Endothelial cell of umbilical vein (primary cell): Measurements from ENCODE around the gene SYT14. TPM values are rescaled to one million over a fixed set of nuclear protein-coding genes. Genes with fewer than 3 reads are reported as not detected.

Experiments
- BruUV-seq: library from RNA; stranded (reverse); fragments of 400-500 nt; replicated peaks from 2 replicates; lab custom pipeline; 2021; lab: Mats Ljungman, UMichigan
- CTCF ChIA-PET: fragments of 300-600, 350-600 bp; sonication (Branson Sonifier 250); formaldehyde crosslinking; loops from one replicate; lab custom pipeline; 2021; ENCODE audit warnings: antibody characterized with exemption, inconsistent platforms; lab: Charles Lee
- POLR2A ChIA-PET: fragments of 300-600, 350-600 bp; sonication (Branson Sonifier 250); formaldehyde crosslinking; loops from one replicate; lab custom pipeline; 2021; ENCODE audit warnings: antibody characterized with exemption, inconsistent platforms; lab: Charles Lee
- DNase-seq: peaks from one replicate; pipeline ENCODE4 v3.0.0-alpha.2; 2011; ENCODE audit warnings: low read depth, low spot score
- FAIRE-seq: peaks from 2 replicates; lab custom pipeline; 2011; peaks lifted over from hg19 to GRCh38; lab: Jason Lieb, UNC
- H2AFZ ChIP-seq: 2 replicates; pipeline ENCODE4 v1.6.0; 2012; ENCODE audit warnings: low read depth, low read length, control low read depth, inconsistent platforms
- H3K27ac ChIP-seq: 2 replicates; pipeline ENCODE4 v1.5.1; 2011; ENCODE audit warnings: low read depth, mild to moderate bottlenecking, control low read depth, low read length, moderate library complexity; ENCODE audit not compliant: insufficient read depth
- H3K27me3 ChIP-seq, 2 experiments: 2 replicates each; pipeline versions ENCODE4 v1.6.0 to v1.6.1; 2011; ENCODE audit warnings: low read length in 2 of 2, mixed read lengths in 1 of 2; ENCODE audit not compliant: control insufficient read depth in 2 of 2, insufficient read depth in 2 of 2
- H3K36me3 ChIP-seq, 2 experiments: 2 replicates in 1 of 2; 3 replicates in 1 of 2; pipeline ENCODE4 v1.5.1; 2011; ENCODE audit warnings: low read length in 2 of 2, mild to moderate bottlenecking in 1 of 2, moderate library complexity in 1 of 2; ENCODE audit not compliant: control insufficient read depth in 2 of 2, insufficient read depth in 2 of 2; ENCODE audit errors: extremely low read depth in 1 of 2
- H3K4me1 ChIP-seq: 3 replicates; pipeline ENCODE4 v1.5.1; 2011; ENCODE audit warnings: mild to moderate bottlenecking, low read length; ENCODE audit not compliant: control insufficient read depth, insufficient read depth; ENCODE audit errors: extremely low read depth
- H3K4me2 ChIP-seq: 2 replicates; pipeline ENCODE4 v1.6.1; 2011; ENCODE audit warnings: low read length, control low read depth, mixed read lengths; ENCODE audit not compliant: insufficient read depth
- H3K4me3 ChIP-seq, 3 experiments: fragments of 200-600 bp in 1 of 3; sonication (generic), shearing (Covaris generic) in 1 of 3; replicated peaks in 1 of 3; 2 replicates each; pipeline ENCODE4 v1.5.1; 2011 to 2016; ENCODE audit warnings: control low read depth in 3 of 3, low read length in 3 of 3, mild to moderate bottlenecking in 2 of 3, inconsistent platforms in 1 of 3, low read depth in 1 of 3, moderate library complexity in 1 of 3; ENCODE audit not compliant: insufficient read depth in 1 of 3
- H3K79me2 ChIP-seq: 2 replicates; pipeline ENCODE4 v1.6.0; 2012; ENCODE audit warnings: low read length, inconsistent platforms; ENCODE audit not compliant: control insufficient read depth, insufficient read depth
- H3K9ac ChIP-seq: replicated peaks from 2 replicates; pipeline ENCODE3; 2011; ENCODE audit warnings: low read length, control low read depth; ENCODE audit not compliant: insufficient read depth; ENCODE audit errors: extremely low read depth
- H3K9me1 ChIP-seq: replicated peaks from 3 replicates; pipeline ENCODE4 v1.6.0; 2011; ENCODE audit warnings: mild to moderate bottlenecking, low read length; ENCODE audit not compliant: control insufficient read depth, insufficient read depth; ENCODE audit errors: extremely low read depth
- H3K9me3 ChIP-seq: replicated peaks from 2 replicates; pipeline ENCODE4 v1.5.1; 2012; ENCODE audit warnings: low read length, inconsistent platforms; ENCODE audit not compliant: control insufficient read depth, insufficient read depth
- H4K20me1 ChIP-seq: replicated peaks from 2 replicates; pipeline ENCODE3; 2011; ENCODE audit warnings: mild to moderate bottlenecking, low read length; ENCODE audit not compliant: control insufficient read depth, insufficient read depth; ENCODE audit errors: extremely low read depth
- EZH2 ChIP-seq: IDR thresholded peaks from 2 replicates; pipeline ENCODE4 v1.6.1; 2012; ENCODE audit warnings: borderline replicate concordance, low read depth, mild to moderate bottlenecking, moderate library complexity, low read length, inconsistent platforms; ENCODE audit not compliant: severe bottlenecking
- FOS ChIP-seq: IDR thresholded peaks from 2 replicates; pipeline ENCODE4 v1.6.1; 2011; ENCODE audit warnings: mild to moderate bottlenecking, low read length, moderate library complexity, borderline replicate concordance; ENCODE audit not compliant: insufficient read depth
- GATA2 ChIP-seq: IDR thresholded peaks from 2 replicates; pipeline ENCODE4 v1.7.0; 2011; ENCODE audit warnings: low read depth, mild to moderate bottlenecking, moderate library complexity, mixed read lengths, low read length; ENCODE audit not compliant: insufficient read length, insufficient read depth
- JUN ChIP-seq: IDR thresholded peaks from 2 replicates; pipeline ENCODE4 v1.6.1; 2011; ENCODE audit warnings: borderline replicate concordance, low read depth; ENCODE audit not compliant: insufficient read length, insufficient read depth
- MAX ChIP-seq: IDR thresholded peaks from 2 replicates; pipeline ENCODE4 v1.6.1; 2011; ENCODE audit not compliant: insufficient read depth, insufficient read length
- MYC ChIP-seq: IDR thresholded peaks from one replicate; pipeline ENCODE4 v1.6.1; 2011; ENCODE audit warnings: mild to moderate bottlenecking, low read depth, low read length
- POLR2A ChIP-seq: IDR thresholded peaks from 2 replicates; pipeline ENCODE4 v1.6.1; 2012; ENCODE audit warnings: low read depth, mild to moderate bottlenecking, control low read depth, low read length
- POLR2AphosphoS5 ChIP-seq: IDR thresholded peaks from 2 replicates; pipeline ENCODE4 v1.6.1; 2012; ENCODE audit warnings: low read depth, mild to moderate bottlenecking, control low read depth, low read length, moderate library complexity; ENCODE audit not compliant: insufficient read depth
- dilution Hi-C: fragments of 300-500 bp; cut with MboI; formaldehyde crosslinking; loops from one replicate; pipeline ENCODE4 v1.15.0; 2019; ENCODE audit warnings: low sequenced_read_pairs; ENCODE audit not compliant: extremely low pct_ligation_motif_present
- intact Hi-C: fragments of 100-400 bp; cut with micrococcal nuclease; formaldehyde crosslinking; loops from one replicate; pipeline ENCODE4 v1.10.0; 2022
- polyA plus RNA-seq, 4 experiments: library from polyadenylated mRNA; depleted of rRNA in 3 of 4; stranded (reverse) in 3 of 4; unstranded in 1 of 4; fragments of >200 nt; gene quantifications; 2 replicates each; pipeline versions ENCODE4 v1.2.1 to v1.2.3, GENCODE V29; 2011 to 2012; ENCODE audit warnings: missing spikeins in 1 of 4
- total RNA-seq: library from RNA; stranded (reverse); gene quantifications from 2 replicates; pipeline ENCODE4 v1.2.3, GENCODE V29; 2021
- TF ChIP-seq, protein P1 (sequence below), 2 donors: IDR thresholded peaks; 1 replicate in 1 of 2; 2 replicates in 1 of 2; pipeline ENCODE4 v1.5.1; 2011; ENCODE audit warnings: low read length in 2 of 2, mild to moderate bottlenecking in 2 of 2, moderate library complexity in 2 of 2, control low read depth in 1 of 2, inconsistent platforms in 1 of 2, low read depth in 1 of 2; ENCODE audit not compliant: insufficient read depth in 1 of 2; ENCODE audit errors: extremely low read depth in 1 of 2

SYT14 gene
- total and polyA plus RNA-seq, 2 donors (not counting 3 experiments of a cell fraction or from before 2014, with no cell fraction given), result 0.08 to 0.18 TPM

DNA sequence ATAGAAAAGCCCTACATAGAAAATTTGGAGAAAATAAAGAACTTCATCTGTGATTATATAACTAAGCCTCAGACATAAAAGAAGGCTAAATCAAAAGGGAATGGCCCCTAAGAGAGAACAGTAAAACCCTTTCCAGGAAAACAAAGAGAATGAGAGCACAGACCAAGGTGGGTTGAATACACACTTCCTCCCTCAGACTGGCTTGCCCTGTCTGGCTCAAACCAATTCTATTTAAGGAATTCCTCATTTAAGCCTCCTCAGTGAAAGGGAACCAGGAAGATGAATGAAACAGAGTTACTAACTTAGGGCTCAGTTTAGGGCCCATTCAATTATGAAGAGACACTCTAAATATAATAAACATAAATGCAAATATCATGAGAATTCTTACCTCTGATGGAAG is 10.6 kb upstream of the SYT14 start:
- TF ChIP-seq MAX, result no peak
- no peak for TF ChIP-seq POLR2A
- TF ChIP-seq EZH2, result no peak
- TF ChIP-seq, protein P1, sequence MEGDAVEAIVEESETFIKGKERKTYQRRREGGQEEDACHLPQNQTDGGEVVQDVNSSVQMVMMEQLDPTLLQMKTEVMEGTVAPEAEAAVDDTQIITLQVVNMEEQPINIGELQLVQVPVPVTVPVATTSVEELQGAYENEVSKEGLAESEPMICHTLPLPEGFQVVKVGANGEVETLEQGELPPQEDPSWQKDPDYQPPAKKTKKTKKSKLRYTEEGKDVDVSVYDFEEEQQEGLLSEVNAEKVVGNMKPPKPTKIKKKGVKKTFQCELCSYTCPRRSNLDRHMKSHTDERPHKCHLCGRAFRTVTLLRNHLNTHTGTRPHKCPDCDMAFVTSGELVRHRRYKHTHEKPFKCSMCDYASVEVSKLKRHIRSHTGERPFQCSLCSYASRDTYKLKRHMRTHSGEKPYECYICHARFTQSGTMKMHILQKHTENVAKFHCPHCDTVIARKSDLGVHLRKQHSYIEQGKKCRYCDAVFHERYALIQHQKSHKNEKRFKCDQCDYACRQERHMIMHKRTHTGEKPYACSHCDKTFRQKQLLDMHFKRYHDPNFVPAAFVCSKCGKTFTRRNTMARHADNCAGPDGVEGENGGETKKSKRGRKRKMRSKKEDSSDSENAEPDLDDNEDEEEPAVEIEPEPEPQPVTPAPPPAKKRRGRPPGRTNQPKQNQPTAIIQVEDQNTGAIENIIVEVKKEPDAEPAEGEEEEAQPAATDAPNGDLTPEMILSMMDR (IDR thresholded peaks at IDR 0.05; ENCODE audit: extremely low read depth in 1 of 2, insufficient read depth in 1 of 2, low read depth in 1 of 2, low read length in 2 of 2), result no peak
- TF ChIP-seq POLR2AphosphoS5, result no peak
- no peak for TF ChIP-seq MYC
- no peak for TF ChIP-seq JUN
- TF ChIP-seq FOS, result no peak
- no peak for TF ChIP-seq GATA2
- H2AFZ ChIP-seq, result no peak overlapping the region
- no peaks in the 10 kb centered on the region for H3K27me3 ChIP-seq
- POLR2A ChIA-PET, result no interaction called here
- no peaks in the 10 kb centered on the region for H3K36me3 ChIP-seq
- no peaks in the 10 kb centered on the region for H4K20me1 ChIP-seq
- no TSS peak for BruUV-seq
- H3K9me1 ChIP-seq, result no peaks in the 10 kb centered on the region
- no peak overlapping the region for H3K4me3 ChIP-seq
- dilution Hi-C loops, result no loop called here
- H3K4me2 ChIP-seq, result no peak overlapping the region
- H3K79me2 ChIP-seq, result no peaks in the 10 kb centered on the region
- intact Hi-C loops, result no loop called here
- FAIRE-seq, result no peak
- H3K27ac ChIP-seq, result no peak overlapping the region
- no peaks in the 10 kb centered on the region for H3K4me1 ChIP-seq
- CTCF ChIA-PET, result no interaction called here
- no peak for DNase-seq
- H3K9ac ChIP-seq, result no peak overlapping the region
- H3K9me3 ChIP-seq, result no peaks in the 10 kb centered on the region
